Prostate gland (tissue), 2 donors: ENCODE results near the gene PROM1.

Experiments
- CTCF ChIP-seq, 4 experiments: fragments of 200-600 bp in 2 of 4; fragments of 450-650 bp in 2 of 4; sonication (generic) in 2 of 4; IDR thresholded peaks; 1 replicate in 3 of 4; 2 replicates in 1 of 4; pipeline ENCODE4 v1.5.1; 2016 to 2019; ENCODE audit warnings: antibody characterized with exemption in 4 of 4, mild to moderate bottlenecking in 2 of 4, moderate library complexity in 2 of 4
- POLR2A ChIP-seq: fragments of 450-650 bp; IDR thresholded peaks from one replicate; pipeline ENCODE4 v1.6.1; 2016; ENCODE audit warnings: antibody characterized with exemption, mild to moderate bottlenecking

DNA sequence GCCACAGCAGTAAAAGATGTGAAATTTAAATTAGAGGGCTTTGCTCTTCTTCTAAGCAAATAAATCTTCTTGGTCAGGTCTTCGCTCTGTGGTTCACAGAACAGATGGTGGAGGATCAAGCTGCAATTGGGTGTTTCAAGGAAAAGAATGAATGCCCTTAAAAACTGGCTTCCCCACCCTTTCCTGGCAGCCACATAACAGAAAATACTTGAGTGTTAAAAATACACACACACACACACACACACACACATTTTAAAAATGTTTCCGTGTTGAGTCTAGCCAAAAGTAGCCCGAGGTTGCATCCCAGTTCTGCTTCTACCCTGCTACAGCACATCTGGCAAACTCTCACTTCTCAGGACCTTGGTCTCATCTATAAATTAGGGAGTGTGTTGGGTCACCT lies 64.2 kb downstream of the PROM1 start:
- no peak for TF ChIP-seq CTCF (IDR thresholded peaks at IDR 0.05)
- no peak for TF ChIP-seq POLR2A
